ENCODE measurements around the gene AKIRIN1.

The AKIRIN1 gene

DNA sequence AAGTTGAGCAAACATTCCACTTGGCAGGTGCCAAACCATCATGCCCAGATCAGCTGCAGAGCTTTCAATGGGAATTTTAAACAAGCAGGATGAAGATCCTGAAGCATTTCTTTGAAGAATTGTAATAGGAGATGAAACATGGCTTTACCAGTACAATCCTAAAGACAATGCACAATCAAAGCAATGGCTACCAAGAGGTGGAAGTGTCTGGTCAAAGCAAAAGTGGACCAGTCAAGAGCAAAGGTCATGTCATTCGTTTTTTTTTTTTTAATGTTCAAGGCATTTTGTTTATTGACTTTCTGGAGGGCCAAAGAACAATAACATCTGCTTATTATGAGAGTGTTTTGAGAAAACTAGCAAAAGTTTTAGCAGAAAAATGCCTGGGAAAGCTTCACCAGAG, 32.1 kb downstream of the AKIRIN1 start:
- Histone ChIP-seq H3K36me3 (ENCODE audit: control insufficient read depth, insufficient read depth, low read length, severe bottlenecking) (peaks cover under 1% of the 10 kb centered on the region), H3K27me3 (replicated peaks; ENCODE audit: control insufficient read depth, insufficient read depth, low read length) (no peaks in the 10 kb centered on the region), H3K9ac (ENCODE audit: low read length) (no peak overlapping the region), H3K9me3 (ENCODE audit: control insufficient read depth, low read length) (no peaks in the 10 kb centered on the region), H3K4me1 (ENCODE audit: control insufficient read depth, insufficient read depth, low read length) (peaks cover 8% of the 10 kb centered on the region), H3K4me3 (ENCODE audit: low read length) (no peak overlapping the region)
- DNase-seq (ENCODE audit: low read depth), result no peak

DNA sequence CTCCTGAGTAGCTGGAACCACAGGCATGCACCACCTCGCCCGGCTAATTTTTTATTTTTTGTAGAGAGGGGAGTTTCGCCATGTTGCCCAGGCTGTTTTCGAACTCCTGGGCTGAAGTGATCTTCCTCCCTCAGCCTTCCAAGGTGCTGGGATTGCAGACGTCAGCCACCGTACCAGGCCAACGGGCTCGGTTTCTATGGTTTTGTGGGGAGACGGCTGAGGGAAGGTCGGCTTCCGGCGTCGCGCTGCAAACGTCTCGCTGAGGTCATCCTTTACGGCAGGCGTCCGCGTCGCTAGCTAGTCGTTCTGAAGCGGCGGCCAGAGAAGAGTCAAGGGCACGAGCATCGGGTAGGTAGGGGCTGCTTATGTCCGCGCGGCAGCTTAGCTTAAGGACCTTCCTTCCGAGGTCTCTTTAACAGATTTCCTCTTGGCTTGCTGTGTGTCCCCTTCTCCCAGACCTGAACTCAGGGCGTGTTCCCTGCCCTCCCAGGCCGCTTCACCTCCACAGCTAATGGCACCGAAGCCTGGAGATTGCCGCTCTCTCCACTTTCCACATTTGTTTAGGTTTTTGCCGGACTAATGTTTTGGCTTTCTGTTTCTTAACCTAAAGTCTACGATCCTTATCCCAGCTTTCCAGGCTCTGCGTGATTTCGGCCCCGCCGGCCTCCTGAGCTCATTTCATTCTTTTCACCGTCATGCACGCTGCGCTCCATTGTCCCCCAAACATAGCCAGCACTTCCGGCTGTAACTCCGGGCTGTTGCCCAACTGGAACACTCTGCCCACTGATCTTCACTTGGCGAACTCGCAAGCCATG, 35.2 kb downstream of the AKIRIN1 start, which contains the start of gene NDUFS5:
NDUFS5 (plus strand) TSS at position 300 of the 815 bp plus-strand sequence. CDS start 2,375 bp downstream, outside the sequence.
- Histone ChIP-seq H3K9me3 (ENCODE audit: control insufficient read depth, low read length) (no peaks in the 10 kb centered on the region), H3K9ac (ENCODE audit: low read length) (peak within 1 kb of the TSS; percentile 99), H3K36me3 (ENCODE audit: control insufficient read depth, insufficient read depth, low read length, severe bottlenecking) (peaks cover 28% of the 10 kb centered on the region), H3K4me1 (ENCODE audit: control insufficient read depth, insufficient read depth, low read length) (peaks cover 23% of the 10 kb centered on the region), H3K27me3 (replicated peaks; ENCODE audit: control insufficient read depth, insufficient read depth, low read length) (no peaks in the 10 kb centered on the region), H3K4me3 (ENCODE audit: low read length) (peak within 1 kb of the TSS; percentile 97)
- DNase-seq (ENCODE audit: low read depth), result peak; percentile 96

DNA sequence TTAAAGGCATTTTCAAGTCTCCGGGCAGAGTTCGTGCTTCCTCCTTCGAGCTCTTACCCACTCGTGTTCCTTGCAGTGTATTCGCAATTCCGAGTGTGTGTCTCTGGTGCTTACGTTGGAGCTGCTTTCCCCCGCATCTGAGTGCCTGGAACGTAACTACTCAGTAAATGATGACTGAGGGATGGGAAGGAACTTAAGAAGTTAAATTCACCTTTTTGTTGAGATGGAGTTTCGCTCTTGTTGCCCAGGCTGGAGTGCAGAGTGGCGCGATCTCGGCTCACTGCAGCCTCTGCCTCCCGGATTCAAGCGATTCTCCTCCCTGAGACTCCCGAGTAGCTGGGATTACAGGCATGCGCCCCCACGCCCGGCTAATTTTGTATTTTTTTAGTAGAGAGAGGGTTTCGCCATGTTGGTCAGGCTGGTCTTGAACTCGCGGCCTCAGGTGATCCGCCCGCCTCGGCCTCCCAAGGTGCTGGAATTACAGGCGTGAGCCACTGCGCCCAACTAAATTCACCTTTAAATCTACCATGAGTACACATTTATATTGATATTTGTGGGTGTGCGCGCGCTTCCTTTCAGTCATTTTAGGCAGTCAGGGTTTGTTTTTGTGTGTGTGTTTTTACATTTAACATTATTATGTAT, 35.9 kb downstream of the AKIRIN1 start:
- Histone ChIP-seq H3K9ac (ENCODE audit: low read length) (peak overlapping the region; percentile 99), H3K9me3 (ENCODE audit: control insufficient read depth, low read length) (no peaks in the 10 kb centered on the region), H3K4me1 (ENCODE audit: control insufficient read depth, insufficient read depth, low read length) (peaks cover 28% of the 10 kb centered on the region), H3K27me3 (replicated peaks; ENCODE audit: control insufficient read depth, insufficient read depth, low read length) (no peaks in the 10 kb centered on the region), H3K4me3 (ENCODE audit: low read length) (peak overlapping the region; percentile 97), H3K36me3 (ENCODE audit: control insufficient read depth, insufficient read depth, low read length, severe bottlenecking) (peaks cover 36% of the 10 kb centered on the region)
- DNase-seq (ENCODE audit: low read depth), result no peak

DNA sequence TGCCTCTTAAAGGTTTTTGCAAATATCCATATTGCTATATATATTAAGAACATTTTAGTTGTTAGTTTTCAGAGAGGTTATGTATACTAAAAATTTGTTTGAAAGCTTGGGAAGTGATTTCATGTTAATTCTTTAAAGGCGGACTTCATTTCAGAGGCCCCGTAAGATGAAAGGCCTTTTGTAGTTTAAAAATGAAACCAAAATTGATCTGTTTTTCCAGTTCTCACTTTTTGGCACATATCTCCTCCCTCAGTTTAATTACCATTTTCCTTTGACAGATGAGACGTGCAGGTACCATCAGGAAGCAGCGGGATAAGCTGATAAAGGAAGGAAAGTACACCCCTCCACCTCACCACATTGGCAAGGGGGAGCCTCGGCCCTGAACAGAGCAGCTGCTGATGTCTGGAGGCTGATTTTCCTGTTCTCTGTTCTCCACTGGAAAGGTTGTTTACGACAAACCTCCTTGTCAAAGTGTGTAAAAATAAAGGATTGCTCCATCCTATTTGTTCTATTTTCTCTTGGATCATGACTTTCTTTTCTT, 43.1 kb downstream of the AKIRIN1 start:
- Histone ChIP-seq H3K36me3 (ENCODE audit: control insufficient read depth, insufficient read depth, low read length, severe bottlenecking) (peaks cover 83% of the 10 kb centered on the region), H3K9ac (ENCODE audit: low read length) (no peak overlapping the region), H3K4me1 (ENCODE audit: control insufficient read depth, insufficient read depth, low read length) (peaks cover 10% of the 10 kb centered on the region), H3K27me3 (replicated peaks; ENCODE audit: control insufficient read depth, insufficient read depth, low read length) (no peaks in the 10 kb centered on the region), H3K9me3 (ENCODE audit: control insufficient read depth, low read length) (no peaks in the 10 kb centered on the region), H3K4me3 (ENCODE audit: low read length) (no peak overlapping the region)
- DNase-seq (ENCODE audit: low read depth), result no peak

DNA sequence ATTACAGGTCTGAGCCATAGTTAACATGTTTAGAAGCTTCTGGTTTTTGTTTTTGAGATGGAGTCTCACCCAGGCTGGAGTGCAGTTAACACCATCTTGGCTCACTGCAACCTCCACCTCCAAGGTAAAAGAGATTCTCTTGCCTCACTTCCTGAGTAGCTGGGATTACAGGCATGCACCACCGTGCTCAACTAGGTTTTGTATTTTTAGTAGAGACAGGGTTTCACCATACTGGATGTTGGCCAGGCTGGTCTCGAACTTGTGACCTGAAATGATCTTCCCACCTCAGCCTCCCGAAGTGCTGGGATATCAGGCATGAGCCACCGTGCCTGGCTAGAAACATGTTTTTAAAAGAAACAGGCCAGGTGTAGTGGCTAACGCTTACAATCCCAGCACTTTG, 45.6 kb downstream of the AKIRIN1 start:
- peaks cover 73% of the 10 kb centered on the region for H3K36me3 ChIP-seq (ENCODE audit: control insufficient read depth, insufficient read depth, low read length, severe bottlenecking)
- DNase-seq (ENCODE audit: low read depth), result no peak

DNA sequence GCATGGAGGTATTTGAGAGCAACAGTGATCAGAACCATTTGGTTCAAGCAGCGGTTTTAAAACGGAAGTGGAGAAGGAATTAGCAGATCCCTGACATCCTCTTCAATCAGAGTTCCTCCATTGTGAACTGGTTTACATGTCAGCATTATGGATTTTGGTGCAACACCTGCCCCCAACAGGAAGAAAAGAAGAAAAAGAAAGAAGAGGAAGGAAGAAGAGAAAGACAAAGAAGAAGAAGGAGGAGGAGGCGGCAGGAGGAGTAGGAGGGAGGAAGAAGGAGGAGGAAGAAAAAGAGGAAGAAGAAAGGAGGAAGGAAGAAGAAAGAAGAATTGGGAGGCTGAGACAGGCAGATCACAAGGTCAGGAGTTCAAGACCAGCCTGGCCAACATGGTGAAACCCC, 52.4 kb downstream of the AKIRIN1 start:
- Histone ChIP-seq H3K4me1 (ENCODE audit: control insufficient read depth, insufficient read depth, low read length) (peaks cover 16% of the 10 kb centered on the region), H3K36me3 (ENCODE audit: control insufficient read depth, insufficient read depth, low read length, severe bottlenecking) (peaks cover 33% of the 10 kb centered on the region), H3K4me3 (ENCODE audit: low read length) (no peak overlapping the region), H3K9ac (ENCODE audit: low read length) (no peak overlapping the region), H3K9me3 (ENCODE audit: control insufficient read depth, low read length) (no peaks in the 10 kb centered on the region), H3K27me3 (replicated peaks; ENCODE audit: control insufficient read depth, insufficient read depth, low read length) (no peaks in the 10 kb centered on the region)
- no peak for DNase-seq (ENCODE audit: low read depth)

More for the DNA sequence above, 45.6 kb downstream of the AKIRIN1 start:
- Histone ChIP-seq H3K4me3 (ENCODE audit: low read length) (no peak overlapping the region), H3K27me3 (replicated peaks; ENCODE audit: control insufficient read depth, insufficient read depth, low read length) (no peaks in the 10 kb centered on the region), H3K9me3 (ENCODE audit: control insufficient read depth, low read length) (no peaks in the 10 kb centered on the region), H3K4me1 (ENCODE audit: control insufficient read depth, insufficient read depth, low read length) (peaks cover under 1% of the 10 kb centered on the region), H3K9ac (ENCODE audit: low read length) (no peak overlapping the region)

DNA sequence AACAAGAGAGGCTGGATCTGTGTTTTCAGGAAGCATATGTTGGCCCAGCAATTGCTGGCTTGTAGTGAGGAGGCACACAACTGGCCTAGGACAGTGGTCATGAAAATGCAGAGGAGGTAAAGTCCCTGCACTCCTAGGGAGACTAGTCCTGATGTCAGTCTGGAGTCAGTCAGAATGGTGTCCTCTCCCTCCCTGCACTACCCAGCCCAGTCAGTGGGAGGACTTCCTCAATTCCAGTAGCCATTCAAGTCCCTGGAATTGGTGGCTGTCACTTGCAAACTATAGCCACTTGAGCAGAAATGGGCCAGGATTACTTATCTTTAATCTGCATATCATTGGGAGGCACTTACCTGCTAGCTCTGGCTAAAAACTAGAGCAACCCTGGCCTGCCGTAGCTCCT, 53.7 kb downstream of the AKIRIN1 start:
- H3K4me1 ChIP-seq (ENCODE audit: control insufficient read depth, insufficient read depth, low read length), result peaks cover 28% of the 10 kb centered on the region
- no peak for DNase-seq (ENCODE audit: low read depth)

DNA sequence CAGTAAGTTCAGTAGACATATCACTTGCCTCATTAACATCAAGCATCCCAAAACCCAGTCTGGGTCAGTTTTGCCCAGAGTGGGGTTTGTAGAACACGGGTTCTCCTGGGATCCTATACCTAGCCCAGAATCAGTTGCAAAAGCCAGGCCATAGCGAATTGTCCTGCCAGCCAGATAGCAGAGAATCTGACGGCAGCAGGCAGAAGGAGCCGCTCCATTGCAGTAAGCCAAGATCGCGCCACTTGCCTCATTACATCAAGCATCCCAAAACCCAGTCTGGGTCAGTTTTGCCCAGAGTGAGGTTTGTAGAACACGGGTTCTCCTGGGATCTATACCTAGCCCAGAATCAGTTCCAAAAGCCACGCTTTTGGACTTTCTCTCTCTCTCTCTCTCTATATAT, 54.2 kb downstream of the AKIRIN1 start:
- H3K27me3 ChIP-seq (replicated peaks; ENCODE audit: control insufficient read depth, insufficient read depth, low read length), result no peaks in the 10 kb centered on the region
- H3K9ac ChIP-seq (ENCODE audit: low read length), result no peak overlapping the region
- no peak for DNase-seq (ENCODE audit: low read depth)
- H3K4me3 ChIP-seq (ENCODE audit: low read length), result no peak overlapping the region
- H3K9me3 ChIP-seq (ENCODE audit: control insufficient read depth, low read length), result no peaks in the 10 kb centered on the region
- peaks cover 30% of the 10 kb centered on the region for H3K36me3 ChIP-seq (ENCODE audit: control insufficient read depth, insufficient read depth, low read length, severe bottlenecking)
- peaks cover 28% of the 10 kb centered on the region for H3K4me1 ChIP-seq (ENCODE audit: control insufficient read depth, insufficient read depth, low read length)

More for the DNA sequence above, 53.7 kb downstream of the AKIRIN1 start:
- H3K4me3 ChIP-seq (ENCODE audit: low read length), result no peak overlapping the region
- peaks cover 29% of the 10 kb centered on the region for H3K36me3 ChIP-seq (ENCODE audit: control insufficient read depth, insufficient read depth, low read length, severe bottlenecking)
- H3K9me3 ChIP-seq (ENCODE audit: control insufficient read depth, low read length), result no peaks in the 10 kb centered on the region
- no peaks in the 10 kb centered on the region for H3K27me3 ChIP-seq (replicated peaks; ENCODE audit: control insufficient read depth, insufficient read depth, low read length)
- H3K9ac ChIP-seq (ENCODE audit: low read length), result no peak overlapping the region

DNA sequence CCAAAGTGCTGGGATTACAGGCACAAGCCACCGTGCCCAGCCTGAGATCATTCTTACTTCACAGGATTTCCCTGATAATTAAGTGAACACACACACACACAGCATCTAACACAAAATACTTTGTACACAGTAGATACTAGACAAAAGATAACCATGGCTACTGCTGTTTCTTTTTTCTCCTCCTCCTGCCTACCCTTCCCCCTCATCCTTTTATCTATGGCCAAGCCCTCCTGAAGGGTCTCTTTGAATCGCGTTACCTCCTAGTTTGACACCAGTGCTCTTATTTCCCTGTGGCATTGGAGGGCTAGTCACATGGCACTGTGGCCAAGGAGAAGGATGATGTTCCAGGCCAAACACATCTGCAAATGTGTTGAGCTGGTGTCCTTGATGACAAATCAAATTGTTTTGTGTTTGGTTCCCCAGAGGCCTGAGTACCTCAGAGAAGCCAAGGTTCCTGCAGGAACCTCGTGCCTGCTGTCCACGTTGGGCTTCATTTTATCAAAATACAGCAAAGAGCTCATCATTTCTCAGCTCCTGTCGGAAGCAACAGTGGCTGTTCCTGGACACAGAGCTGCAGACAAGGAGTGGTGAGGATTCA, 55.6 kb downstream of the AKIRIN1 start:
- Histone ChIP-seq H3K9me3 (ENCODE audit: control insufficient read depth, low read length) (no peaks in the 10 kb centered on the region), H3K36me3 (ENCODE audit: control insufficient read depth, insufficient read depth, low read length, severe bottlenecking) (peaks cover 20% of the 10 kb centered on the region), H3K4me3 (ENCODE audit: low read length) (peak overlapping the region; percentile 38), H3K4me1 (ENCODE audit: control insufficient read depth, insufficient read depth, low read length) (peaks cover 28% of the 10 kb centered on the region), H3K27me3 (replicated peaks; ENCODE audit: control insufficient read depth, insufficient read depth, low read length) (no peaks in the 10 kb centered on the region), H3K9ac (ENCODE audit: low read length) (peak overlapping the region; percentile 88)
- peak; percentile 5 for DNase-seq (ENCODE audit: low read depth)

DNA sequence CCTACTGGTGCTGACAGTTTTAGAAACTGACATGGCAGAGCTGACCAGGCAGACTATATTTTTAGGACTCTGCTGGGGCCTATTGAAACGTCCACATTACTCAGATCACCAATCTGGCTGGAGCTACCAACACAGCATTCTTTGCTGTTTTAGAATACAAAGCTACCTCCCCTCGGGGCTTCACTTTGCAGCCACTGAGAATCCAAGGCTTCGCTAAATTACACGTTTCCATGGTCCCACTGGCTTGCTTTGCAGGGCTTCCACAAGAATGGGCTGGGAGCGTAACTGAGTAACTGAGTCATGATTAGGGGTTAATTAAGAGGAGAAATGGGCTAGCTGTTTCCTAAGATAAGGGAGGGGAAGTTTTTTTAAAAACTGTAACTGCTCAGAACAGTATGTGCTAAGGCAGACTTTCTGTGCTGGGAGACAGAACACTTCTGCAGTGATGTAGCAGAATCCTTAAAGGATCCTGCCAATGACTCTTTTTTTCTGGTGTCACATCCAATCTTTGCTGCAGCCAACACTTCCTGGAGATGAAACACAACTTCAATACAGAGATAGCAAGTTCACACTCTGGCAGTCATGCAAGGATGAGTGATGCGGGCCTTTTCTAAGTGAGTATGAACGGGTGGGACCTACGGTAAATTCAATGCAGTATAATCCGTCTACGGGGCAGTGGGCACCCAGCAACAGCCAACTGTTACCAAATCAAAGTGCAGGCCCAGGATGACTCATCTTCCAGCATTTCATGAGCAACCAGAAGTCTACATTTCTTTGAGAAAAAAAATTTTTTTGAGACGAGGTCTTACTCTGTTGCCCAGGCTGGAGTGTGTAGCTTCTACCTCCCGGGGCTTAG, 56.5 kb downstream of the AKIRIN1 start:
- peaks cover 28% of the 10 kb centered on the region for H3K4me1 ChIP-seq (ENCODE audit: control insufficient read depth, insufficient read depth, low read length)
- peaks cover 12% of the 10 kb centered on the region for H3K36me3 ChIP-seq (ENCODE audit: control insufficient read depth, insufficient read depth, low read length, severe bottlenecking)
- H3K9me3 ChIP-seq (ENCODE audit: control insufficient read depth, low read length), result no peaks in the 10 kb centered on the region
- peak overlapping the region; percentile 38 for H3K4me3 ChIP-seq (ENCODE audit: low read length)
- peak; percentile 87 for DNase-seq (ENCODE audit: low read depth)
- peak overlapping the region; percentile 88 for H3K9ac ChIP-seq (ENCODE audit: low read length)
- no peaks in the 10 kb centered on the region for H3K27me3 ChIP-seq (replicated peaks; ENCODE audit: control insufficient read depth, insufficient read depth, low read length)

Measured in adipocyte (in vitro differentiated cells).